NCI-H2107 treated with DMSO at 0.1 percent for 48 hours (cell line): ENCODE results near the gene PUM1.

Source experiments
- DNase-seq: peaks from one replicate; lab custom pipeline; 2025; ENCODE audit not compliant: unreplicated experiment; lab: John Stamatoyannopoulos, UW

PUM1 gene

DNA sequence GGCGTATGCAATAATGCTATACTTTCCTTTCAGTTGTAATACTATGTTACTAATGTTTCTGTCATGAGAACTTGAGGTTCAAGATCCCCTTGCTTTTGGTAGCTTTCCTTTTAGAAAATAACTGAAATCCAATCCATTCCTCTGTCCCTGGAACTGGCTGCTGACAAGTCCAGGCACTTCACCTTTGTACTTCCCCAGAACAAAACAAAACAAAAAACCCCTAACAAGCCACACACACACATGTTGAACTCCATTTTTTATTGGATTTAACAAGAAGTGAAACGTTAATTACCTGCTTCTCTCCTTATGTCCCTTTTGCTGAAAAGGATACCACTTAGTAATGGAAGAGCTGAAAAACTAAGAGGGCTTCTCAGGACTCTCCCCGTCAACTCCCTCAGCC lies 130.9 kb downstream of the PUM1 start:
- peak; percentile 93 for DNase-seq

DNA sequence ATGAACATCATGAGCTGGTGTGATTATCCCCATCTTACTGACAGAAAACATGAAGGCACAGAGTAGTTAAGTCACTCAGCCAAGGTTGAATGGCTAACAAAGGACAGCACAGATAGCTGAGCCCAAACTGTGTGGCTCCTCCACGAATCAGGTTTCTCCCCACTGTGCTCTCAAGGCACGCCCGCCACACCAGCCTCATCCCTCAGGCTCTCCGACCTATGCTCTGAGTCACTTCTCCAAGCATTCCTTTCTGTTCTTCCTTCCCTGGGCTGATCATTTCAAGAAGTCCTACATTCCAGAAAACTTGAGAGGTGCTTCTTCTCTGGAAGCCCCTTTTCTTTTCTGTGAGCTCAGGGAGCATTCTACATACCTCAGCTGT lies 131.7 kb downstream of the PUM1 start:
- no peak for DNase-seq

DNA sequence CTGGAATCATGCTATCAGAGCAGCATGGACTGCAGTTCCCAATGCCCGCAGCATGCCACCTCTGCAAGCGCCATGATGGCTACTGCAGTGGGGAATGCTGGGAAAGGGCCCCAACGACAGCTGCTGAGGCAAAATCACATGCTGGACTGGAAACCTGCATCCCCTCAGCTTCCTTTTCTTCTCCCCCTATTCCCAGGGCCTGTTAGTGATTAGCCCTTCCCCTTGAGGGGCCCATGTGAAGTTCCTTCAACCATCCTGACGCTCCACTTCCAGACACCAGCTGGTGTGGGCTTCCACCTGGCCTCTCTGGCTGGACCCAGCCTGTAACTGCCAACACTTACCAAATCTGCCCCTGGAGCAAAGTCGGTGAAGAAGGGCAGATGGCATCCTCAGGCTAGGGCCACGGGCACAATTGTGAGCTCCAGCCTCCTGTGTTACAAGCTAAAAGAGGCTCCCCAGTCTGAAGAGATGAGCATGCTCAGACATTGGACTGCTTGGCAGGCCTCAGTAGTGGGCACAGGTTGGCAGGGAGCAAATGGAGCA lies 134.8 kb downstream of the PUM1 start:
- no peak for DNase-seq

DNA sequence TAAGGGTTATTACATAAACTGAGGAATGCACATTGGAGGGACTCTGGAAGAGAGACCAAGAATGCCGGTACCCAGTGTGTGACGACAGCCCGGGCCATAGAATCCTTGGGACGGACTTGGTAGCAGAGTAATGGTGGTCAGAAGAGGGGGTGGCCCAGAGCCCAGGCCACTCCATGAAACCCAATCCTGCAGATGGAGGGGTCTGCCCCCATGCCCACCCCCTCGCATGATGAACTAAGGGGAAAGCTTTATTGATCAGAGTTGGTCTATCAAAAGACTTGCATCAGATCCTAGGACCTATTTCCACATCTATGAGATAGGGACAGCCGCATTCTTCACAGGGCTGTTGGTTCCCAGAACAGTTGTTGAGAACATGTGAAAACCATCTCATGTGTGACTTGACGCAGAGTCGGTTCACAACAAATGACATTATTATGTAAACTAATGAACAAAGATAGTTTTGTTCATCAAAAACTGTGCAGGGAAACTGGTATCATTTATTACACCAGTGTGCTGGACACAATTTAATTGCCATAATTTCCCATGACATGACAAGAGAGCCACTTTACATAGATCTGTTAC lies 135.5 kb downstream of the PUM1 start:
- DNase-seq, result no peak

DNA sequence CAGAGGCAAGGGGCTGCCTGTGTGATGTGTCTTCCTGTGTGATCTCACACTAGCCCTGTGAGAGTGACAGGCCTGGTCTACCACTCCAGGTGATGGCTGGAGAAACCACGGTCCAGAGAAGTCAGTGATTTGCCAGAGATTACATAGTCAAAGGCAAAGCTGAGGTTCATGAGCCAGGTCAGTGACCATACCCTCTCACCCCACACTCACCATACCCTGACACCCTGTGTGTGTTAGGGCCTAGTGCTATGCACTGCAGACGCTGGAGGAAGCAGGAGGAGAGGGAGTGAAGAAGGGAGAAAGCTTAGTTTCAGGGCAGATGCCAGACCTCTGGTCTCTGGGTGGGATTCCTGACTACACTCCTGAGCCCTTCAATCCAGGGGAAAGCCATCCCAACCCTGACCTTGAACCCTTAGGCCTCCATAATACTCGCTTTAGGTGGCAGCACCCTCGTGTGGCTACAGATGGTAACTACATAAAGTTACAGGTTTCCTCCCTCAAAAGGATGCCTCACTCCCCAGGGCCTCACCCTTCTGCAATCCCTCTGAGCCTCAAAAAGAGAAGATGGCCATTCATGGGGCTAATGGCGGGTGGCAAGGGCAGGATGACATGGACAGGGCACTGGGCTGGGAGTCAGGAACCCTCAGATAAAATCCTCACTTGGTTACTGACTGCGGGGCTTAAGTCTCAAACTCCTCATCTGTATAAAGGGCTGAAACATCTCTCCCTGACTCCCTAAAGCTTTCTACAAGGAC lies 136.2 kb downstream of the PUM1 start:
- DNase-seq, result peak; percentile 24

DNA sequence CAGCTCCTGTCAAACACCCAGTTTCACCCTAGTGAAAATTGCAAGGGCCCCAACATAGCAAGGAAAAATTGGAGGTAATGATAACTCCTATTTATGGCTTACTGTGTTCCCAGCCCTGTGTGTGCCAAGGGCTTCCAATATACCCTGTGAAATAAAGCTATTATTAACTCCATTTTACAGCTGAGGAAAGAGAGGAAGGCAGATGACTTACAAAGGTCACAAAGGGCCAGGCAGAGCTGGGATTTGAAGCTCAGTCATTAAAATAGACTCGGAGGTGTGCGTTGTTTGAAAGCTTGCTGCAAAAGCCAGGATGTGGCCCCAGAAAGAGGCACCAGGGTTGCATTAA lies 136.8 kb downstream of the PUM1 start:
- DNase-seq, result no peak

DNA sequence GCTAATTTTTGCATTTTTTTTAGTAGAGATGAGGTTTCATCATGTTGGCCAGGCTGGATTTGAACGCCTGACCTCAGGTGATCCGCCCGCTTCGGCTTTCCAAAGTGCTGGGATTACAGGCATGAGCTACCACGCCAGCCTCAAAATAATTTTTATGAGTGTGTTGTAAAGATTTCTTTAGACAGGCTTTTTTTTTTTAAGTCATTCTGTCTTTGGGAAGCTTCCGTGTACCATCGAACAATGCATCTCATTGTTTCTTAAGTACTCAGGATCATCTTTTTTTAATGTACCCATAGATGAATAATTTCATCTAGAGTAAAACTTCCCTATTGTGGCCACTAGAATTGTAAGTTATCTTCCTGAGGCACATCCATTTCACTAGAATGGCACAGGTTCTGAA lies 137.3 kb downstream of the PUM1 start:
- DNase-seq, result no peak

DNA sequence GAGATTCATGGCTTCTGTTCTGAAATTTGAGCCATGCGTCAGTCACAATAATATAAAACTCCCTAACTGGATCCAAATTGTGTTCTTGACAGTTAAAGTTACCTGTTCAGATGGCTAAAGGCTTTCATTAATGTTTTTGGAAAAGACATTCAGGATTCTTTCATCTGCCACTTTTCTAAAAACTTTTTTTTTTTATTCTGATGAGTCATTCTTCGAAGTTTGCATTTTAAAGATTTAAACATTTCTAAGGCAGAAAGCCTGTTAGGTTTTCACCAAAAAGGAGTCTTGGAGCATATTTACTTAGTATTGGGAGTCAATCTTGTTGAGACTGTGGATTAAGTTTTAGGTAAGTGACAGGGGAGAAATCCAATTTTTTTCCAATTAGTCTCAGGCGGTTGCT lies 138.1 kb downstream of the PUM1 start:
- DNase-seq, result no peak

DNA sequence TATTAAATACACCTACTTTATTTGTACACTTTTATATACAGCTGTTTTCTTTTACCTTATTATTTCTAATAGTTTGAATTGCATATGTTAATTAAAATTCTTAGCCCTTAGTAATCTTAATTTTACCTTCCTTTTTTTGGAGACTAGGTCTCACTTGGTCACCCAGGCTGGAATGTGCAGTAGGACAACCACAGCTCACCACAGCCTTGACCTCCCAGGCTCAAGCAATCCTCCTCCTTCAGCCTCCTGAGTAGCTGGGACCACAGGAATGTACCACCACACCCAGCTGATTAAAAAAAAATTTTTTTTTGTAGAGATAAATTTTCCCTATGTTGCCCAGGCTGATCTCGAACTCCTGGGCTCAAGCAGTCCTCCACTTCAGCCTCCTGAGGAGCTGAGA lies 141.9 kb downstream of the PUM1 start:
- DNase-seq, result no peak

DNA sequence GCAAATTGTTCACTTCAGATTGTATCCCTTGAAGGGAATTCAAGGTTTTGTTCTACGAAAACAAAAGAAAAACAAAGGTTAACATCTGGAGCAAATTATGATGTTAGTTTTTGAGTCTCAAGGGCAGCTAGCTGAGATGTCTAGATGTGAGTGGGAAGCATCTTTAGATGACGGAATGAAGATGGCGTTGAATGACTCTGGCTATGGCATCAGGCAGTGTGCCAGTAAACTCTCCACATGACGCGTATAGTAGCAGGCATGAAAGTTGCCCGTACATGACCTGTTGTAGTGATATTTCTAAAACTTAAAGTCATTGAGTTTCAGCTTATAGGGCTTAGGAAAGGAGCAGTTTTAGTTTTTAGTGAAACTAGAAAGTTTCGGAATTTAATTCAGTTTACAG lies 144.7 kb downstream of the PUM1 start:
- DNase-seq, result no peak

DNA sequence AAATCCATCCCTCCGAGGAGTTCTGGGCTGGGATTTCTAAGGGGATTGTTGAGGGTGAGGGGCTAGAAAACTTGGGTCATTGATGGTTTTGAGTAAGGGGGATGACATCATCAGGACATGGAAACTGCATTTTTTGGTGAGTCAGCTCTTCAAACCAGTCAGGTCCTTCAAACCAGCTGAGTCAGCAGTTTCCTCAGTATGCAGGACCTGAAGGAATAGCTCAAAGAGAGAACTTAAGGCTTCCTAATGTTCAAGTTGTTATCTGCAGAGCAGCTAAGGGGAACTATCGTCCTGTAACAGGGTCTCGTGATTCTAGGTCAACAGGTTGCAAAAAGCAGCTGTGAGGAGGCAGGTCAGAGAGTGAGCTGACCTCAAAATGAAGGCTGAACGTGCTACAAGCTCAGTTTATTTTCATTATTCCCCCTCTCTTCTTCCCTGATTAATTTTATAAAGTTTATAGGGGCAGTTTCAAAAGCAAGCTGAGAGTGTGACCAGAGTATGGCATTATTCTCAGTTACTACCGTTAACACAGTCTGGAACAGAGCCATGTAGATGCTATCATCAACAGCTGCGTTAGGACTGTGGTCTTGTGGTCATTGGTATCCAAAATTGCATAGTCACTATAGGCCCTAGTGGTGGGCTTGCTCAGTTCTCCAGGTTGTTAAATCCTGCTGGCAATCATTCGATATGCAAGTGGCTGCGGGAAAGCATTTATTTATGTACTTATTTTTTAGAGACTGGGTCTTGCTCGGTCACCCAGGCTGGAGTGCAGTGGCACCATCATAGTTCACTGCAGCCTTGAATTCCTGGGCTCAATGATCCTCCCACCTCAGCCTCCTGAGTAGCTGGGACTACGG lies 146.3 kb downstream of the PUM1 start:
- no peak for DNase-seq

DNA sequence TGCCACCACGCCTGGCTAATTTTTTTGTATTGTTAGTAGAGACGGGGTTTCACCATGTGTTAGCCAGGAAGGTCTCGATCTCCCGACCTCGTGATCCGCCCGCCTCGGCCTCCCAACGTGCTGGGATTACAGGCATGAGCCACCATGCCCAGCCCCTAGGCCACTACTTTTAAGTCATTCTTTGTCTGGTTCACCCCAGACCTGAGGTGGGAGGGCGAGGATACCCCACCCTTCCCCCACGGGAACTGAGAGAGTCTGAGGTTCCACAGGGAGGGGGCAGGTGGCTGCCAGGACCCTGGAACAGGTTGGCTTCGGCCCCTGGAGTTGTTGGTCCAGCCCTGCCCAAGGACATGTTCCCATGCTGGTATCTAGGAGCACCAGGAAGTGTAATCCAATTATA lies 149.2 kb downstream of the PUM1 start:
- DNase-seq, result no peak

DNA sequence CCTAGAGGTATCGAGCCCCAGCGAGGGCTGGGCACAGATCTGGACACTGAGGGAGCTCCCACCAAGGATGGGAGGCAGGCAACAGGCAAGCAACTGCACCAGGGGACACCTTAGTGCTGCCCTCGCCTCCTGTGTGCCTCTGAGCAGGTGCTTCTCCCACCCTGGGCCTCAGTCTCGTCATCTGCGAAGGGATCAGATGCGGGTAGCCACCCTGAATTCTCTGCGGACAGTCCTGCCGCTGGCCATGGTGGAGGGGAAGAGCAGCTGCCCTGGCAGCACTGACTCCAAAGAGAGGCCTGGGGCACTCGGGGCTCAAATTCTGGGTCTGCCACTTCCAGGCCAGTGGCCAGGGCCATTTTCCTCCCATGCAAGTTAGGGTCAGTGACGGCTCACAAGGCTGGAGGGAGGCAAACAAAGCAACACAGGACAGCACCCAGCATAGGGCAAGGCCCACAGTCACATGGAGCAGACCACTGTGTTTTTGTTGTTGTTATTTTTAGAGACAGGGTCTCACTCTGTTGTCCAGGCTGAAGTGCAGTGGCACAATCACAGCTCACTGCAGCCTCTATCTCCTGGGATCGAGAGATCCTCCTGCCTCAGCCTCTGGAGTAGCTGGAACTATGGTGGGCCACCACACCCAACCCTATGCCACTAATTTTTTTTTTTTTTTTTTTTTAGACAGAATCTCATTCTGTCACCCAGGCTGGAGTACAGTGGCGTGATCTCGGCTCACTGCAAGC lies 149.9 kb downstream of the PUM1 start:
- DNase-seq, result no peak

DNA sequence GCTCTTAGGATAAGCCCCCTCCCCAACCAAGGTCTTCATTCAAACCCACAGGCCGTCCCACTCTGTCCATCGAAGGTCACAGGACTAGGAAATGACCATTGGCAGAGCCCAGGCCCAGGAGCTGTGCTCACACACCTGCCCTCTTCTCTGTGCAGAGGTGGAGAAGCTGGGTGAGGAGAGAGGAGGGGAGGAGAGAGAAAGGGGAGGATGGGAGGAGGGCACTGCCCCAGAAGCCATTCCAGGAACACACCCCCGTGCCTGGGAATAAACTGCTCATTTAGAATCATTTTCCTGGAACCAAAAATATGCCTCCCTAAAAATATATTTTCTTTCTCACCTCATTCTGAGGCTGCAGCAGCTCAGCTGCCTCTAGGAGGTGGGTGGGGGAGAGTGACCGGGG lies 150.6 kb downstream of the PUM1 start:
- DNase-seq, result no peak

DNA sequence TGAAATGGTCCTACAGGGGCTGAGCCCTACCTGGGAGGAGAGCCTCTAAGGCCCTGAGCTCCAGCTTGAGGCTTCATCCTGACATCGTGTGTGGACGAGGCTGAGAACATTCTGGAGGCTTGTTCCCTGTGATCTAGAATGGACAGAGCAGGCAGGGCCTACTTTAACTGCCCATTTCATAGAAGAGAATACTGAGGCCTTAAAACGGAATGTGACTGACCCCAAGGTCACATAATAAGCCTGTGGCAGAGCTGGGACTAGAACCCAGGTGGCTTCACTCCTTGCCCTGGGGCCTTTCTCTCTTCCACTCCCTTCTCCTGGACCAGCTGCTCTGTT lies 151.0 kb downstream of the PUM1 start:
- no peak for DNase-seq

DNA sequence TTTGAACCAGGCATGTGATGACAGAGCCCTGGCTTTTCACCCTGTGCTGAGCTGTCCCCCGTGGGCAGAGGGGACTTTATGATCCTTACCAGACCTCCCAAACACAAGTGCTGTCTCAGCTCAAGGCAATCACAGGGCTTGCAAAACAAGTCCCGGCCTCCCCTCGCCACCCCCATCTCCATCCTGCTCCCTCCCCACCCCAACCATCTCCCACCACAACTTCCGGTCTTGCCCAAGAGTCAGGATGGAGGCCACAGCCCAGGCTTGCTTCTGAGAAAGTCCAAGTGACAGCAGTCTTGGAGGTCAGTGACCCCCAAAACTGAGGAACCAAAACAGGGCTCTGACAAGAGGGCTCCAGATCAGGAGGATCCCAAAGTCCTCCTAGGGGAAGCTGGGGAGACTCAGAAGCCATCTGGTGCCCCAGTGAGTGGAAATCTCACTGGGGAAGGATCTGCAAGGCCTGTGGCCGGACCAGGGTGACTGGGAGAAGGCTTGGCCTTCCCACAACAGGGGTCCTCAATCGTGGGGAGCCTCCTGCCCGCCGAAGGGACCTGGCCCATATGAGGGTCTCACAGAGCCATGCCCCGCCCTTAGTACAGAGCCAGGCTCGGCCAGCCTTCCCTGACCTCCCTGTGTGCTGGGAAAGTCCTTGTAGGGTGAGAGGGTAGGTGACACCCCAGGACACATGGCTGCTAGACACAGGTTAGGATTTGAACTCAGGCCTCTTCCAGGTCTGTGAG lies 152.4 kb downstream of the PUM1 start:
- no peak for DNase-seq

DNA sequence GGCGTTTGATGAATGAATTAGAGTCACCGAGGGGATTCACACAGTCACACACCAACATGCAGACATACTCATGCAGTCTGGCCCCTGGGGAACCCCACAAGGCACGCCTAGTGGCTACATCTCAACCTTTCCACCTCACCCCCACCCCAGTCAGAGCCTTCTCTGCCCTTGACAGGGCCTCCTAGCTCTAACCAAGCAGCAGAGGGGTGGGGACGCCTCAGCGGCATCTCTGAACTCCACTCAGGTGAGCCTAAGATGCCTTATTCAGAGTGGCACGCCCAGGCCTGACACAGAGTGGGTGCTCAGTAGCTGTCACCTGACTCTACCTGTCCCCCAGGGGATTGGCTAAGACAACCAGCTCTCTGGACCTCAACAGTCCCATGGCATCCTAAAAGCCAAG lies 153.3 kb downstream of the PUM1 start:
- no peak for DNase-seq

DNA sequence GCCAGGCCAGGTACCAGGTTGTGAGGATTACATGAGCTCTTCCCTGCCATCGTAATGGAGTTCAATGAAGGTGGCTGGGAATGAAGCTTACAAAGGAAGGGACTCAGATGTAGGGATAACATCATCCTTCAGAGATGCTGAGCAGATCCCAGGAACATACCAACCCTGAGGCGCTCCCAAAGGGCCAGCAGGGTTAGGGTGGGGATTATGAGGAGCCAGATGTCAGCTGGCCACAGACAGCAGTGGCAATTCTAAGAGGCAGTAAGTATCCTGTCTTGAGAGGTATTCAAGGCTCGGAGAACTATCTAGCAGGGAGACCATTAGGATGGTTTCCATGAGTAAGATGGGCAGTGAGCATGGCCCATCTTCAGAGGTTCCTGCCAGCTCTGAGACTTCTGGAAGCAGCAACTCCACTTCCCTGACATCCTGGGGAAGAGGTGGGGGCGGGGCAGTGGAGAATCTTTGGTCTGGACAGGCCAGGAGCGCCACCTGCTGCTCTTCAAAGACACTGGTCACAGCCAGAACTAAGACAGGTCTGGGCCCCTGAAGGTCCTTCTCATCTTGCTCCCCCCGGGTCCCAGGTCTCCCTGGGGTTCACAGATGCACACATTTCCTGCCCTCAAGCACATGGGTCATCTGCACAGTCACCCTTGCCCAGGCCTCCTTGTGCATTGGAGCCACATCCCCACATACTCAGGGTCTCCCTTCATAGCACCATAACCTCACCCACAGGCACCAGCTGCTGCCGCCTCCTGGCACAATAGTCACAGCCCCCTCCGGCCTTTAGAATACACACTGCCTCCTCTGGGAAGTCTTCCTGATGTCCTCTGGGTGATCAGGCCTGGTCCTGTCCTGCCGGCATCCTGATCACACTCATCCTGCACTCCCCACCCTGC lies 154.2 kb downstream of the PUM1 start:
- peak; percentile 62 for DNase-seq

DNA sequence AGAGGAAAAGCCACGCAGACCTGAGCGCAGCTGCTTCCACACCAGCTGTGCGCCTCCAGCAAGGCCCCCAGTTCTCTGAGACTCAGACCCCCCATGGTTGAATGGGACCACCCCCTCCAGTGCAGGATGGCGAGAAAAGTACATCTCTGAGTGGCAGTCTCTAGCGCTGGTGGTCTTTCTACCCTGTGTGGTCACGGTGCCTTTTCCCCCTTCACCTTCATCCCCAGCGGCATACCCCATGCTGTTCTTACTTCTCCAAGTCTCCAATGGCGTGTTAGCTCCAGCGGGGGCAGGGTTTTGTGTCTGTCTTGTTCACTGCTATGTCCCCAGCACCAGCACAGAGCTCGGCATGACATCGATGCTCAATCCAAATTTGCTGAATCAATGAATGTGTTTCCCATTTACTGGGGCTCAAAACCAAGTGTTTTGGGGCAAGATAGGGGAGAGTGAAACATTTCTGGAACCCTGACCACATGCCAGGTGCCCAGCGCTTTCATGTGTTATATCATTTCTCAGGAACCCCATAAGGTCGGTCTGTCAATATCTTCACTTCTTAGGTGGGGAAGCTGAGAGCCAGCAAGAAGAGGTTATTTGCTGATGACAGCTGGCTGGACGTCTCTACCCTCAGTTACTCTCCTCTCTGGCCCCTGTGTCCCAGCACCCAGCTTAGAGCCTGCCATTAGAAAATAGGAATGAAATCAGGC lies 156.0 kb downstream of the PUM1 start:
- peak; percentile 23 for DNase-seq
